G401 (cell line): Measurements from ENCODE around the gene NSD1. TPM values are rescaled to one million over a fixed set of nuclear protein-coding genes. Genes with fewer than 3 reads are reported as not detected.

Source experiments
- total RNA-seq: library from RNA; depleted of rRNA; stranded (reverse); fragments of >200 nt; shearing (Covaris generic); gene quantifications from 2 replicates; pipeline ENCODE4 v1.2.3, GENCODE V29; 2014; rRNA removed

The NSD1 gene
- total RNA-seq, 1 experiment from 2014 or later, result 32.1 TPM

Other genes starting within 250 kb of the NSD1 start
- not detected in 2 replicates for gene HK3, start 234.4 kb upstream of the NSD1 start, total RNA-seq
- 37.2 and 48.4 TPM in 2 replicates for gene UIMC1, start 127.0 kb upstream of the NSD1 start, total RNA-seq
- 25.4 and 27.5 TPM in 2 replicates for gene ZNF346, start 111.1 kb upstream of the NSD1 start, total RNA-seq
- gene FGFR4, start 46.9 kb upstream of the NSD1 start, total RNA-seq, result 13.7 and 20.9 TPM in 2 replicates
- gene RAB24, start 169.9 kb downstream of the NSD1 start, total RNA-seq, result 24.6 and 25.1 TPM in 2 replicates
- 393 and 426 TPM in 2 replicates for gene PRELID1, start 170.0 kb downstream of the NSD1 start, total RNA-seq
- gene MXD3, start 178.1 kb downstream of the NSD1 start, total RNA-seq, result 26.8 and 38.5 TPM in 2 replicates
- 257 and 339 TPM in 2 replicates for gene LMAN2, start 217.9 kb downstream of the NSD1 start, total RNA-seq
- 72.9 and 91.8 TPM in 2 replicates for gene RGS14, start 224.2 kb downstream of the NSD1 start, total RNA-seq